ENCODE data around the gene PCDH8.

The PCDH8 gene

GRCh38 chr13:52847322-52847681 lies 1.1 kb downstream of the PCDH8 start:
- Histone ChIP-seq H2AFZ (ENCODE audit: low read length) (no peak overlapping the region), H3K4me1 (ENCODE audit: insufficient read depth, low read length, poor library complexity, severe bottlenecking) (no peaks in the 10 kb centered on the region), H3K9me2 (replicated peaks; ENCODE audit: low read depth, low read length) (no peaks in the 10 kb centered on the region), H3K4me2 (ENCODE audit: low read depth, low read length, poor library complexity, severe bottlenecking) (no peak overlapping the region), H3K27me3 (ENCODE audit: insufficient read depth, low read length, poor library complexity, severe bottlenecking) (no peaks in the 10 kb centered on the region), H3K79me2 (ENCODE audit: insufficient read depth, low read length) (no peaks in the 10 kb centered on the region), H3F3A (ENCODE audit: low read depth) (no peaks in the 10 kb centered on the region), H3K4me3 (ENCODE audit: low read length, poor library complexity, severe bottlenecking) (no peak overlapping the region), H3K9ac (ENCODE audit: low read depth, low read length, poor library complexity, severe bottlenecking) (no peak overlapping the region), H3K9me3 (ENCODE audit: insufficient read depth, low read depth, low read length) (no peaks in the 10 kb centered on the region), H3K36me3 (ENCODE audit: insufficient read depth, low read length) (no peaks in the 10 kb centered on the region), H4K20me1 (ENCODE audit: insufficient read depth, low read length, poor library complexity, severe bottlenecking) (no peaks in the 10 kb centered on the region)
- TF ChIP-seq, protein P1, sequence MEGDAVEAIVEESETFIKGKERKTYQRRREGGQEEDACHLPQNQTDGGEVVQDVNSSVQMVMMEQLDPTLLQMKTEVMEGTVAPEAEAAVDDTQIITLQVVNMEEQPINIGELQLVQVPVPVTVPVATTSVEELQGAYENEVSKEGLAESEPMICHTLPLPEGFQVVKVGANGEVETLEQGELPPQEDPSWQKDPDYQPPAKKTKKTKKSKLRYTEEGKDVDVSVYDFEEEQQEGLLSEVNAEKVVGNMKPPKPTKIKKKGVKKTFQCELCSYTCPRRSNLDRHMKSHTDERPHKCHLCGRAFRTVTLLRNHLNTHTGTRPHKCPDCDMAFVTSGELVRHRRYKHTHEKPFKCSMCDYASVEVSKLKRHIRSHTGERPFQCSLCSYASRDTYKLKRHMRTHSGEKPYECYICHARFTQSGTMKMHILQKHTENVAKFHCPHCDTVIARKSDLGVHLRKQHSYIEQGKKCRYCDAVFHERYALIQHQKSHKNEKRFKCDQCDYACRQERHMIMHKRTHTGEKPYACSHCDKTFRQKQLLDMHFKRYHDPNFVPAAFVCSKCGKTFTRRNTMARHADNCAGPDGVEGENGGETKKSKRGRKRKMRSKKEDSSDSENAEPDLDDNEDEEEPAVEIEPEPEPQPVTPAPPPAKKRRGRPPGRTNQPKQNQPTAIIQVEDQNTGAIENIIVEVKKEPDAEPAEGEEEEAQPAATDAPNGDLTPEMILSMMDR (conservative IDR thresholded peaks at IDR 0.05; ENCODE audit: low read length), result no peak
- TF ChIP-seq EZH2phosphoT487 (IDR thresholded peaks at IDR 0.05; ENCODE audit: borderline replicate concordance), result no peak

DNA sequence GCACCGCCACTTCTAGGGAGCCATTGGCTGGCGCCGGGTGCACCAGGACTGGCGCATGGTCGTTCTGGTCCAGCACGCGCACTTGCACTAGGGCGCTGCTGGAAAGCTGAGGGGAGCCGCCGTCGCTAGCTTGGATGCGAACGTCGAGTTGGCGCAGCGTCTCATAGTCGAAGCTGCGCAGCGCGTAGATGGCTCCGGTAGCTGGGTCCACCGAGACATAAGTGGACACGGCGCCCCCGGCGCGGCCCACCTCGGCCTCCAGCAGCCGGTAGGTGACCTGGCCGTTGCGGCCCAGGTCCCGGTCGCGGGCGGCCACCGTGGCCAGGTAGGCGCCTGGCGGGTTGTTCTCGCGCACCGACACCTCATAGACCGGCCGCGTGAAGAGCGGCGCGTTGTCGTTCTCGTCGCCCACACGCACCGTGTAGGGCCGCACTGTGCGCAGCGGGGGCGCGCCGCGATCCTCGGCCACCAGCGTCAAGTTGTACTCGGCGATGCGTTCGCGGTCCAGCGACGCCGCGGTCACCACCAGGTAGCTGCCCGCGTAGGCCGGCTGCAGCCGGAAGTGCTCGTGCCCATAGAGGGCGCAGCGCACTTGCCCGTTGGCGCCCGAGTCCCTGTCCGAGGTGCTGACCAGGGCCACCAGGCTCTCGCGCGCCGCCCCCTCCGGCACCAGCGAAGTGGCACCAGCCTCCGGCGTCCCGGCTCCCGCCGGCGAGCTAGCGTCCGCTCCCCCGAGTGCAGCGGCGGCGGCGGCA lies 1.7 kb downstream of the PCDH8 start:
- Histone ChIP-seq H3K9me3 (ENCODE audit: insufficient read depth, low read depth, low read length) (no peaks in the 10 kb centered on the region), H3K9me2 (replicated peaks; ENCODE audit: low read depth, low read length) (no peaks in the 10 kb centered on the region), H3K4me2 (ENCODE audit: low read depth, low read length, poor library complexity, severe bottlenecking) (no peak overlapping the region), H3K79me2 (ENCODE audit: insufficient read depth, low read length) (no peaks in the 10 kb centered on the region), H3F3A (ENCODE audit: low read depth) (no peaks in the 10 kb centered on the region), H3K36me3 (ENCODE audit: insufficient read depth, low read length) (no peaks in the 10 kb centered on the region), H3K27me3 (ENCODE audit: insufficient read depth, low read length, poor library complexity, severe bottlenecking) (no peaks in the 10 kb centered on the region), H3K4me1 (ENCODE audit: insufficient read depth, low read length, poor library complexity, severe bottlenecking) (no peaks in the 10 kb centered on the region), H4K20me1 (ENCODE audit: insufficient read depth, low read length, poor library complexity, severe bottlenecking) (no peaks in the 10 kb centered on the region), H3K9ac (ENCODE audit: low read depth, low read length, poor library complexity, severe bottlenecking) (no peak overlapping the region), H3K4me3 (ENCODE audit: low read length, poor library complexity, severe bottlenecking) (no peak overlapping the region), H2AFZ (ENCODE audit: low read length) (no peak overlapping the region)
- TF ChIP-seq EZH2phosphoT487 (IDR thresholded peaks at IDR 0.05; ENCODE audit: borderline replicate concordance), result no peak
- TF ChIP-seq, protein P1 (conservative IDR thresholded peaks at IDR 0.05; ENCODE audit: low read length), result no peak

GRCh38 chr13:52845766-52846566 lies 2.5 kb downstream of the PCDH8 start:
- Histone ChIP-seq H3F3A (ENCODE audit: low read depth) (no peaks in the 10 kb centered on the region), H3K9ac (ENCODE audit: low read depth, low read length, poor library complexity, severe bottlenecking) (no peak overlapping the region), H3K27me3 (ENCODE audit: insufficient read depth, low read length, poor library complexity, severe bottlenecking) (no peaks in the 10 kb centered on the region), H3K36me3 (ENCODE audit: insufficient read depth, low read length) (no peaks in the 10 kb centered on the region), H3K9me2 (replicated peaks; ENCODE audit: low read depth, low read length) (no peaks in the 10 kb centered on the region), H3K79me2 (ENCODE audit: insufficient read depth, low read length) (no peaks in the 10 kb centered on the region), H3K4me3 (ENCODE audit: low read length, poor library complexity, severe bottlenecking) (no peak overlapping the region), H3K4me2 (ENCODE audit: low read depth, low read length, poor library complexity, severe bottlenecking) (no peak overlapping the region), H4K20me1 (ENCODE audit: insufficient read depth, low read length, poor library complexity, severe bottlenecking) (no peaks in the 10 kb centered on the region), H2AFZ (ENCODE audit: low read length) (no peak overlapping the region), H3K4me1 (ENCODE audit: insufficient read depth, low read length, poor library complexity, severe bottlenecking) (no peaks in the 10 kb centered on the region), H3K9me3 (ENCODE audit: insufficient read depth, low read depth, low read length) (no peaks in the 10 kb centered on the region)
- TF ChIP-seq EZH2phosphoT487 (IDR thresholded peaks at IDR 0.05; ENCODE audit: borderline replicate concordance), result no peak
- TF ChIP-seq, protein P1 (conservative IDR thresholded peaks at IDR 0.05; ENCODE audit: low read length), result no peak

Data from Loucy (cell line).